PFSK-1 (cell line): ENCODE results near the gene MBD3L2.
"Not testable (repeated sequence)": the region's sequence is repeated elsewhere in the genome, so short reads cannot be mapped to it uniquely, and the experiment has no call there.

ENCODE experiments used
- FOXP2 ChIP-seq: optimal IDR thresholded peaks from 2 replicates; pipeline ENCODE3; 2011; ENCODE audit warnings: borderline replicate concordance, control low read depth, inconsistent platforms; ENCODE audit not compliant: insufficient read depth; ENCODE audit errors: extremely low read length, extremely low read depth
- POLR2AphosphoS5 ChIP-seq: IDR thresholded peaks from 2 replicates; pipeline ENCODE4 v1.6.1; 2012; ENCODE audit warnings: low read depth, mild to moderate bottlenecking, control low read depth, low read length, moderate library complexity
- REST ChIP-seq, 2 experiments: IDR thresholded peaks; 2 replicates each; pipeline versions ENCODE4 v1.6.1 to v1.8.0; 2011 to 2012; ENCODE audit warnings: low read depth in 2 of 2, low read length in 2 of 2, control low read depth in 1 of 2, inconsistent platforms in 1 of 2, mild to moderate bottlenecking in 1 of 2, moderate library complexity in 1 of 2; ENCODE audit not compliant: insufficient read depth in 1 of 2
- SIN3A ChIP-seq: IDR thresholded peaks from 2 replicates; pipeline ENCODE4 v1.6.1; 2012; ENCODE audit warnings: mild to moderate bottlenecking, low read length, moderate library complexity, borderline replicate concordance; ENCODE audit not compliant: insufficient read depth
- TAF1 ChIP-seq: IDR thresholded peaks from 2 replicates; pipeline ENCODE4 v1.6.1; 2012; ENCODE audit warnings: low read length, control low read depth, borderline replicate concordance; ENCODE audit not compliant: insufficient read depth

The MBD3L2 gene

GRCh38 chr19:7018828-7019227 lies 30.3 kb upstream of the MBD3L2 start:
- TF ChIP-seq REST (IDR thresholded peaks at IDR 0.05; ENCODE audit: insufficient read depth in 1 of 2, low read depth in 2 of 2, low read length in 2 of 2) (no peak), TAF1 (no peak), POLR2AphosphoS5 (no peak), SIN3A (no peak), FOXP2 (no peak)

GRCh38 chr19:7021331-7021730 lies 27.8 kb upstream of the MBD3L2 start, which contains the start of gene MBD3L2B:
MBD3L2B (minus strand) TSS chr19:7021431; CDS start chr19:7021397, 34 bp downstream.
- TF ChIP-seq TAF1; SIN3A; REST (IDR thresholded peaks at IDR 0.05; ENCODE audit: insufficient read depth in 1 of 2, low read depth in 2 of 2, low read length in 2 of 2): not testable (repeated sequence)

- not testable (repeated sequence) for TF ChIP-seq SIN3A; TAF1; REST (IDR thresholded peaks at IDR 0.05; ENCODE audit: insufficient read depth in 1 of 2, low read depth in 2 of 2, low read length in 2 of 2)
Measured at GRCh38 chr19:7030278-7030677, 18.8 kb upstream of the MBD3L2 start, which contains the start of gene MBD3L5. MBD3L5 (plus strand) TSS chr19:7030578; CDS start chr19:7030612, 34 bp downstream.

GRCh38 chr19:7040079-7040478 lies 9.0 kb upstream of the MBD3L2 start, which contains the start of gene MBD3L4:
MBD3L4 (minus strand) TSS chr19:7040179; CDS start chr19:7040144, 35 bp downstream.
- TF ChIP-seq SIN3A, TAF1, POLR2AphosphoS5: not testable (repeated sequence)

GRCh38 chr19:7058576-7058975 lies 9.5 kb downstream of the MBD3L2 start, which contains the start of gene MBD3L3:
MBD3L3 (minus strand) TSS chr19:7058676; CDS start chr19:7058605, 71 bp downstream.
- not testable (repeated sequence) for TF ChIP-seq TAF1, SIN3A, FOXP2

GRCh38 chr19:7063339-7063738 lies 14.2 kb downstream of the MBD3L2 start:
- TF ChIP-seq FOXP2 (no peak), TAF1 (no peak), POLR2AphosphoS5 (no peak), REST (IDR thresholded peaks at IDR 0.05; ENCODE audit: insufficient read depth in 1 of 2, low read depth in 2 of 2, low read length in 2 of 2) (no peak), SIN3A (no peak)
